ENCODE measurements around the gene SPINK14. TPM values are rescaled to one million over a fixed set of nuclear protein-coding genes. Genes with fewer than 3 reads are reported as not detected.

SPINK14 gene
- total RNA-seq, 1 donor from 2014 or later: not detected

DNA sequence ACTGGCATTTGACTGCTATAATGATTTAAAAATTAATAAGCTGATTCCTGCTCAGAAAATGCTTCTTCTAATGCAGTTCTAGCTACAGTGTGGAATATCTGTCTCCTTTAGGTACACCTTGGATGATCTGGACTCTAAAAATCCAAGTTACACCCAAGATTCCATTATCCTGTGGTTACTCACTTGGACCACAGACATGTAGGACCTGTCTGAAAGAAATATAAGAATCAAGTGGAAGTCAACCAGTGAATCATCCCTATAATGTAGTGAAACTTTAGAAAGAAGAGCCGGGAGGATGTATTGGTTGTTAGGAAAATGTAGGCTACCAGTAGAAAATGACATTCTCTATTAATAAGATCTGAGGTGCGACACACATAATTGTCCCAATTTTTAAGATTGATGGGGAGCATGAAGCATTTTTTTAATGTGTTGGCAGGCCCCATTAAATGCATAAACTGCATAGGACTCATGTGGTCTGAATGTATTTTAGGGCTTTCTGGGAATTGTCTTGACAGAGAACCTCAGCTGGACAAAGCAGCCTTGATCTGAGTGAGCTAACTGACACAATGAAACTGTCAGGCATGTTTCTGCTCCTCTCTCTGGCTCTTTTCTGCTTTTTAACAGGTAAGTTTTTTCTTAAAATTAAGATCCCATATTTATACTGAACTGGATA, 34.3 kb downstream of the SPINK14 start, which contains the start of gene SPINK6:
SPINK6 (plus strand) TSS at position 512 of the 673 bp plus-strand sequence; CDS start at position 567, 55 bp downstream.
- no peaks in the 10 kb centered on the region for H3K36me3 Mint-ChIP-seq
- Histone ChIP-seq H3K4me2 (no peak within 1 kb of the TSS), H3K4me3 (no peak within 1 kb of the TSS), H3F3A (ENCODE audit: low read depth) (no peaks in the 10 kb centered on the region), H3K4me1 (no peaks in the 10 kb centered on the region), H3K27ac (no peak within 1 kb of the TSS), H3K79me2 (ENCODE audit: low read depth) (no peaks in the 10 kb centered on the region), H3K9me3 (ENCODE audit: low read depth) (no peaks in the 10 kb centered on the region), H4K20me1 (ENCODE audit: low read depth) (no peaks in the 10 kb centered on the region), H3K36me3 (no peaks in the 10 kb centered on the region), H2AFZ (replicated peaks) (no peak within 1 kb of the TSS), H3K9ac (no peak within 1 kb of the TSS), H3K27me3 (no peaks in the 10 kb centered on the region)
- no peaks in the 10 kb centered on the region for H3K4me1 Mint-ChIP-seq
- H3K27ac Mint-ChIP-seq: no peak within 1 kb of the TSS
- DNase-seq (ENCODE audit: low spot score): no peak
- H3K9me3 Mint-ChIP-seq: no peaks in the 10 kb centered on the region
- no peak within 1 kb of the TSS for H3K4me3 Mint-ChIP-seq
- no peak for TF ChIP-seq EZH2 (IDR thresholded peaks at IDR 0.05)
- TF ChIP-seq EZH2phosphoT487 (IDR thresholded peaks at IDR 0.05): no peak
- H3K27me3 Mint-ChIP-seq (ENCODE audit: insufficient read depth, low read depth): no peaks in the 10 kb centered on the region

DNA sequence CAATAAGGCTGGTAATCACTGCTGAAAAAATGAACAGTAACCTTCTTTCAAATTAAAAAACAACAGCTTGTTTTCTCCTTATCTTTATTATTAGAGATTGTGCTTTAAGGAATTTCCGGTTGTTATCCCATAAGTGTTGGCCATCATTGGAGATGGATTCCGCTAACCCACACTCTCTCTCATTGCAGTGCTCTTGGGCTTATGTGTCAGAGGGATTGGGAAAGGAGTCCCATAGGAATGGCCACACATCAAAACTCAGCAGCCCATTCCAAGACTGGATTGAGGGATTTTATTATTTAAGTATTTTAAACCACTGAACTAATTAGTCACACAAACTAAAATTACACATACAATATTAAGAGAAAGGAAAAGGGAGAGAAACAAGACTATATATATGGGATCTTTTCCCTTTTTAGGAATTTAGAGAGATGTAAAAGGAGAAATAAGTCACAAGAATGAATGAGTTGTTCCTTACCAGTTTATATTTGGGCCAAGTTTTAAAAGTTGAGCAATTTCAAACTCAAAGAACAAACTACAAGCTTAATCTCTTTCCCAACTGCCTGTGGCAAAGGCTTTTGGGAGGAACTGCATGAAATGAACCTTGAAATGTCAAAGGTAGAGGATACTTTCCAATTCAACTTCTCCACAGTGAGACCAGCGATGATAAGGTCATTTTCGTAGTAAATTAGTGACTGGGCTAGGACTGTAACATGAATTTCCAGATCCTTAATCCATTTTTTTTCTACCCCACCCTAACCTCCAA, 36.9 kb downstream of the SPINK14 start:
- Histone ChIP-seq H3K27ac (no peak overlapping the region), H3K4me2 (no peak overlapping the region), H3K27me3 (no peaks in the 10 kb centered on the region), H3K4me1 (no peaks in the 10 kb centered on the region), H2AFZ (replicated peaks) (no peak overlapping the region), H3K79me2 (ENCODE audit: low read depth) (no peaks in the 10 kb centered on the region), H3F3A (ENCODE audit: low read depth) (no peaks in the 10 kb centered on the region), H3K4me3 (no peak overlapping the region), H3K36me3 (no peaks in the 10 kb centered on the region), H3K9ac (no peak overlapping the region), H3K9me3 (ENCODE audit: low read depth) (no peaks in the 10 kb centered on the region), H4K20me1 (ENCODE audit: low read depth) (no peaks in the 10 kb centered on the region)
- no peaks in the 10 kb centered on the region for H3K27me3 Mint-ChIP-seq (ENCODE audit: insufficient read depth, low read depth)
- H3K4me1 Mint-ChIP-seq: no peaks in the 10 kb centered on the region
- no peak for DNase-seq (ENCODE audit: low spot score)
- no peak overlapping the region for H3K4me3 Mint-ChIP-seq
- no peak for TF ChIP-seq EZH2phosphoT487 (IDR thresholded peaks at IDR 0.05)
- TF ChIP-seq EZH2 (IDR thresholded peaks at IDR 0.05): no peak
- TF ChIP-seq, protein P1, sequence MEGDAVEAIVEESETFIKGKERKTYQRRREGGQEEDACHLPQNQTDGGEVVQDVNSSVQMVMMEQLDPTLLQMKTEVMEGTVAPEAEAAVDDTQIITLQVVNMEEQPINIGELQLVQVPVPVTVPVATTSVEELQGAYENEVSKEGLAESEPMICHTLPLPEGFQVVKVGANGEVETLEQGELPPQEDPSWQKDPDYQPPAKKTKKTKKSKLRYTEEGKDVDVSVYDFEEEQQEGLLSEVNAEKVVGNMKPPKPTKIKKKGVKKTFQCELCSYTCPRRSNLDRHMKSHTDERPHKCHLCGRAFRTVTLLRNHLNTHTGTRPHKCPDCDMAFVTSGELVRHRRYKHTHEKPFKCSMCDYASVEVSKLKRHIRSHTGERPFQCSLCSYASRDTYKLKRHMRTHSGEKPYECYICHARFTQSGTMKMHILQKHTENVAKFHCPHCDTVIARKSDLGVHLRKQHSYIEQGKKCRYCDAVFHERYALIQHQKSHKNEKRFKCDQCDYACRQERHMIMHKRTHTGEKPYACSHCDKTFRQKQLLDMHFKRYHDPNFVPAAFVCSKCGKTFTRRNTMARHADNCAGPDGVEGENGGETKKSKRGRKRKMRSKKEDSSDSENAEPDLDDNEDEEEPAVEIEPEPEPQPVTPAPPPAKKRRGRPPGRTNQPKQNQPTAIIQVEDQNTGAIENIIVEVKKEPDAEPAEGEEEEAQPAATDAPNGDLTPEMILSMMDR (IDR thresholded peaks at IDR 0.05): no peak
- no peaks in the 10 kb centered on the region for H3K36me3 Mint-ChIP-seq
- H3K27ac Mint-ChIP-seq: no peak overlapping the region
- H3K9me3 Mint-ChIP-seq: no peaks in the 10 kb centered on the region

DNA sequence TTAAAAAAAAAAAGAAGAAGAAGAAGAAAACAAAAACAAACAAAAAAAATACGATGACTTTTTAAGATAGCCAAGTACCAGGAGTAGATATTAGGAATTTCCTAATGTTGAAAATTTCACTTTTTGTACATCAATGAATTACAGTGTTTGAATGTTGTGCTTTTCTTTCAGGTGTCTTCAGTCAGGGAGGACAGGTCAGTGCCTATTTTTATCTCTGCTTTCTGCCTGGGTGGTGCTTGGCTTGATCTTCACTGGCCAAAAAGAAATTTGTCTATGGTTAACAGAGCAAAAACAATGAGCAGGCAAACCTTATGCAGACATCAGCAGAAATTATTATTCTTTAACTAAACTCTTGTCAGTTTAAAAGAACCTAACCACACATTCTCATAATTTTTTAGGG, 37.5 kb downstream of the SPINK14 start:
- no peaks in the 10 kb centered on the region for H3K27me3 Mint-ChIP-seq (ENCODE audit: insufficient read depth, low read depth)
- no peaks in the 10 kb centered on the region for H3K4me1 Mint-ChIP-seq
- Histone ChIP-seq H3K79me2 (ENCODE audit: low read depth) (no peaks in the 10 kb centered on the region), H3K27me3 (no peaks in the 10 kb centered on the region), H3K4me1 (no peaks in the 10 kb centered on the region), H3K9me3 (ENCODE audit: low read depth) (no peaks in the 10 kb centered on the region), H3K4me2 (no peak overlapping the region), H3K27ac (no peak overlapping the region), H2AFZ (replicated peaks) (no peak overlapping the region), H4K20me1 (ENCODE audit: low read depth) (no peaks in the 10 kb centered on the region), H3K9ac (no peak overlapping the region), H3F3A (ENCODE audit: low read depth) (no peaks in the 10 kb centered on the region), H3K36me3 (no peaks in the 10 kb centered on the region), H3K4me3 (no peak overlapping the region)
- DNase-seq (ENCODE audit: low spot score): no peak
- no peak overlapping the region for H3K4me3 Mint-ChIP-seq
- H3K27ac Mint-ChIP-seq: no peak overlapping the region
- H3K9me3 Mint-ChIP-seq: no peaks in the 10 kb centered on the region
- H3K36me3 Mint-ChIP-seq: no peaks in the 10 kb centered on the region
- TF ChIP-seq EZH2phosphoT487 (IDR thresholded peaks at IDR 0.05) (no peak), EZH2 (IDR thresholded peaks at IDR 0.05) (no peak)
- TF ChIP-seq, protein P1 (IDR thresholded peaks at IDR 0.05): no peak

DNA sequence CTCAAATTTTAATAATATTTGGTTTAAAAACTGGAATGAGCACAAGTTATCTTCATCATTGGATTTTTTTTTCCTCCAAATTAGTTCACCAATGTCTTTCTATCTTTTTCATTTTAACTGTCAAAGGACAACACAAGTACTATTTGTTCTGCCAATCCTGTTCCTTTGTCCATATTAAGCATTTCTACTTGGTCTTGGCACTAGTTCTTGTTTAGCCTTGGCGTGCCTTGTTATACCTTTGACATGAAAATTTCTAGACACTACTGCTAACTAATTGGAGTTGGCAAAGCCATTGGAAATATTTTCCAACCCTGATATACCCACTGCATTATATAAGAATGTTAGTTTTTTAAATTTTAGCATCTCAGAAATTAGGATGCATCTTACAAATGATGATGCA, 38.3 kb downstream of the SPINK14 start:
- Histone ChIP-seq H3K9me3 (ENCODE audit: low read depth) (no peaks in the 10 kb centered on the region), H3F3A (ENCODE audit: low read depth) (no peaks in the 10 kb centered on the region), H4K20me1 (ENCODE audit: low read depth) (no peaks in the 10 kb centered on the region), H3K79me2 (ENCODE audit: low read depth) (no peaks in the 10 kb centered on the region), H3K27me3 (no peaks in the 10 kb centered on the region), H3K27ac (no peak overlapping the region), H2AFZ (replicated peaks) (no peak overlapping the region), H3K4me2 (no peak overlapping the region), H3K9ac (no peak overlapping the region), H3K36me3 (no peaks in the 10 kb centered on the region), H3K4me3 (no peak overlapping the region), H3K4me1 (no peaks in the 10 kb centered on the region)
- Mint-ChIP-seq H3K9me3 (no peaks in the 10 kb centered on the region), H3K4me3 (no peak overlapping the region), H3K27me3 (ENCODE audit: insufficient read depth, low read depth) (no peaks in the 10 kb centered on the region), H3K36me3 (no peaks in the 10 kb centered on the region), H3K27ac (no peak overlapping the region), H3K4me1 (no peaks in the 10 kb centered on the region)
- no peak for DNase-seq (ENCODE audit: low spot score)
- TF ChIP-seq EZH2 (IDR thresholded peaks at IDR 0.05) (no peak), EZH2phosphoT487 (IDR thresholded peaks at IDR 0.05) (no peak)
- TF ChIP-seq, protein P1 (IDR thresholded peaks at IDR 0.05): no peak
